Left cardiac atrium (tissue), 4 donors: ENCODE measurements around the gene SEC23B. TPM values are rescaled to one million over a fixed set of nuclear protein-coding genes. Genes with fewer than 3 reads are reported as not detected.
"Not testable (repeated sequence)": the region's sequence is repeated elsewhere in the genome, so short reads cannot be mapped to it uniquely, and the experiment has no call there.

Experiments
- ATAC-seq, 2 donors: fragments of 200-7000 bp; cut with Tn5 transposase; one replicate each; pipeline ENCODE4 v1.9.1; 2020; ENCODE audit warnings: mild to moderate bottlenecking in 2 of 2, moderate library complexity in 2 of 2
- DNase-seq: peaks from one replicate; pipeline ENCODE4 v3.0.0-alpha.2; 2020
- intact Hi-C, 2 donors: fragments of 100-400 bp; cut with DNase I; formaldehyde crosslinking; loops; one replicate each; pipeline versions ENCODE4 v1.14.1 to v1.15.1; 2022 to 2023
- long read RNA-seq: library from polyadenylated mRNA; unstranded; transcript quantifications from one replicate; pipeline ENCODE4 v2.0.0, GENCODE V29; 2021
- total RNA-seq, 2 donors: library from RNA; stranded (reverse); fragmentation: NEBNext Ultra II Directional; extraction: Animal tissue kit (Norgen Biotek cat#: 25700); gene quantifications; one replicate each; pipeline ENCODE4 v1.2.1, GENCODE V29; 2021
- donor health status: DM: no; HTN: yes; CAD: no.
- donor health status: DM: no; HTN: yes; CAD: no; lungs with severe emphysema.
- donor health status: DM: yes; HTN: yes; CAD: no.
- donor health status: Dilated cardiomyopathy.

Gene SEC23B
- total RNA-seq = 10 to 100 TPM; 20.7 to 24.3 TPM
- long read RNA-seq, transcript SEC23B-204 (20 exons, 3,484 nt) = minor isoform, 16 of 44 reads
- long read RNA-seq, transcript SEC23B-202 (20 exons, 3,464 nt) = major isoform, 18 of 44 reads
- long read RNA-seq, partial matches to known transcripts = 8 of 44 reads
- long read RNA-seq, other reads (novel, unspliced or antisense) = 2 of 44 reads

- intact Hi-C loops = no loop called here
- ATAC-seq = peak; percentile 98 to 99
- DNase-seq = peak; percentile 99
These were observed at the start of gene SEC23B for GRCh38 chr20:18507218-18508191. TSS of gene SEC23B (plus strand) at chr20:18507940. CDS start at chr20:18510836, 2,896 bp downstream.

- intact Hi-C loops = no loop called here
- ATAC-seq = no peak
- DNase-seq = no peak
These were observed 42.1 kb upstream of the SEC23B start for GRCh38 chr20:18465536-18466200.

- intact Hi-C loops = no loop called here
- DNase-seq (no peak), ATAC-seq (peak; percentile 81 to 88)
These were observed 41.2 kb upstream of the SEC23B start for GRCh38 chr20:18466574-18466893.

GRCh38 chr20:18466894-18467730, 40.6 kb upstream of the SEC23B start, which contains the start of the genes DZANK1 and POLR3F:
TSS of gene DZANK1 (minus strand) at chr20:18467030. CDS start at chr20:18465358, 1,672 bp downstream.
TSS of gene POLR3F (plus strand) at chr20:18467390. CDS start at chr20:18467507, 117 bp downstream.
- intact Hi-C loops = no loop called here
- ATAC-seq = peak; percentile 100
- peak; percentile 97 for DNase-seq

- ATAC-seq (no peak), DNase-seq (no peak)
- intact Hi-C loops = no loop called here
These were observed 30.5 kb upstream of the SEC23B start for GRCh38 chr20:18477218-18477617.

- intact Hi-C loops = no loop called here
- no peak for ATAC-seq
- DNase-seq = no peak
These were observed 29.9 kb upstream of the SEC23B start for GRCh38 chr20:18477821-18478220.

GRCh38 chr20:18481596-18481995, 26.1 kb upstream of the SEC23B start:
- no peak for DNase-seq
- ATAC-seq = no peak
- intact Hi-C loops = no loop called here

GRCh38 chr20:18488301-18488700, 19.4 kb upstream of the SEC23B start:
- intact Hi-C loops = no loop called here
- DNase-seq (no peak), ATAC-seq (no peak)

GRCh38 chr20:18496042-18496441, 11.7 kb upstream of the SEC23B start:
- intact Hi-C loops = no loop called here
- no peak for ATAC-seq
- no peak for DNase-seq

- DNase-seq = peak; percentile 91
- intact Hi-C loops = no loop called here
- peak; percentile 100 for ATAC-seq
These were observed 10.8 kb upstream of the SEC23B start, which contains the start of gene RBBP9 for GRCh38 chr20:18496740-18497592. TSS of gene RBBP9 (minus strand) at chr20:18497225. CDS start at chr20:18497167, 58 bp downstream.

GRCh38 chr20:18497603-18498002, 10.1 kb upstream of the SEC23B start:
- no peak for ATAC-seq
- intact Hi-C loops = no loop called here

GRCh38 chr20:18501672-18502071, 6.1 kb upstream of the SEC23B start:
- DNase-seq, intact Hi-C loops, ATAC-seq: not testable (repeated sequence)

More at GRCh38 chr20:18497603-18498002, 10.1 kb upstream of the SEC23B start:
- no peak for DNase-seq

GRCh38 chr20:18504479-18505060, 3.2 kb upstream of the SEC23B start:
- DNase-seq (peak; percentile 67), ATAC-seq (no peak)
- intact Hi-C loops = no loop called here

- DNase-seq (no peak), ATAC-seq (no peak)
- intact Hi-C loops = no loop called here
These were observed 996 bp upstream of the SEC23B start for GRCh38 chr20:18506744-18507143.

GRCh38 chr20:18511571-18511970, 3.8 kb downstream of the SEC23B start:
- ATAC-seq = no peak
- no peak for DNase-seq
- intact Hi-C loops = no loop called here

GRCh38 chr20:18513208-18513607, 5.5 kb downstream of the SEC23B start:
- ATAC-seq = no peak
- intact Hi-C loops = no loop called here
- no peak for DNase-seq

GRCh38 chr20:18514127-18514526, 6.4 kb downstream of the SEC23B start:
- DNase-seq = no peak
- intact Hi-C loops = no loop called here
- no peak for ATAC-seq

- DNase-seq = no peak
- no peak for ATAC-seq
- intact Hi-C loops = no loop called here
These were observed 8.2 kb downstream of the SEC23B start for GRCh38 chr20:18515973-18516372.
